Liver (tissue), 9 donors: Measurements from ENCODE around the gene PLCB3. TPM values are rescaled to one million over a fixed set of nuclear protein-coding genes. Genes with fewer than 3 reads are reported as not detected.

Experiments
- DNase-seq: peaks from one replicate; pipeline ENCODE4 v3.0.0-alpha.2; 2017; ENCODE audit warnings: low spot score
- H3K27ac ChIP-seq, 2 donors: one replicate each; pipeline ENCODE4 v1.7.0; 2013; ENCODE audit warnings: inconsistent platforms in 2 of 2, low read length in 2 of 2, control low read depth in 1 of 2, low read depth in 1 of 2, mild to moderate bottlenecking in 1 of 2
- H3K27me3 ChIP-seq, 4 donors: one replicate each; pipeline versions ENCODE4 v1.6.1 to v1.7.0; 2013; ENCODE audit warnings: low read length in 3 of 4, inconsistent platforms in 1 of 4, mild to moderate bottlenecking in 1 of 4, moderate library complexity in 1 of 4; ENCODE audit not compliant: control insufficient read depth in 4 of 4, insufficient read depth in 4 of 4
- H3K36me3 ChIP-seq, 4 donors: one replicate each; pipeline versions ENCODE4 v1.6.1 to v1.7.0; 2013; ENCODE audit warnings: low read length in 3 of 4, mild to moderate bottlenecking in 3 of 4, low read depth in 1 of 4, moderate library complexity in 1 of 4; ENCODE audit not compliant: control insufficient read depth in 4 of 4, insufficient read depth in 3 of 4
- H3K4me1 ChIP-seq, 4 donors: one replicate each; pipeline versions ENCODE4 v1.6.1 to v1.7.0; 2013; ENCODE audit warnings: low read length in 3 of 4, mild to moderate bottlenecking in 3 of 4, moderate library complexity in 1 of 4; ENCODE audit not compliant: control insufficient read depth in 4 of 4, insufficient read depth in 4 of 4
- H3K4me3 ChIP-seq, 3 donors: one replicate each; pipeline versions ENCODE4 v1.6.1 to v1.7.0; 2013; ENCODE audit warnings: low read length in 3 of 3, control low read depth in 1 of 3, low read depth in 1 of 3, mild to moderate bottlenecking in 1 of 3
- H3K9ac ChIP-seq, 2 donors: one replicate each; pipeline ENCODE4 v1.7.0; 2013; ENCODE audit warnings: low read length in 2 of 2, mild to moderate bottlenecking in 2 of 2, moderate library complexity in 2 of 2, control low read depth in 1 of 2, low read depth in 1 of 2
- H3K9me3 ChIP-seq, 4 donors: one replicate each; pipeline versions ENCODE4 v1.6.1 to v1.7.0; 2013; ENCODE audit warnings: low read length in 3 of 4; ENCODE audit not compliant: control insufficient read depth in 4 of 4
- EGR1 ChIP-seq, 2 donors: IDR thresholded peaks; 2 replicates each; pipeline ENCODE4 v1.6.1; 2016 to 2018; ENCODE audit warnings: antibody characterized with exemption in 2 of 2, low read depth in 2 of 2
- FOXA1 ChIP-seq: IDR thresholded peaks from 2 replicates; pipeline ENCODE4 v1.6.1; 2016; ENCODE audit warnings: antibody characterized with exemption
- FOXA2 ChIP-seq: IDR thresholded peaks from 2 replicates; pipeline ENCODE4 v1.6.1; 2016; ENCODE audit warnings: antibody characterized with exemption
- GABPA ChIP-seq, 2 donors: IDR thresholded peaks in 1 of 2; conservative IDR thresholded peaks in 1 of 2; 2 replicates each; pipeline ENCODE4 v1.6.1; 2016; ENCODE audit warnings: antibody characterized with exemption in 2 of 2, mild to moderate bottlenecking in 1 of 2, moderate library complexity in 1 of 2
- HNF4A ChIP-seq, 2 donors: conservative IDR thresholded peaks; 2 replicates each; pipeline ENCODE4 v1.6.1; 2016; ENCODE audit warnings: antibody characterized with exemption in 2 of 2, mild to moderate bottlenecking in 2 of 2
- HNF4G ChIP-seq: IDR thresholded peaks from 2 replicates; pipeline ENCODE4 v1.6.1; 2016; ENCODE audit warnings: antibody characterized with exemption
- JUND ChIP-seq, 2 donors: IDR thresholded peaks; 2 replicates each; pipeline ENCODE4 v1.6.1; 2016; ENCODE audit warnings: antibody characterized with exemption in 2 of 2
- NR2F2 ChIP-seq: IDR thresholded peaks from 2 replicates; pipeline ENCODE4 v1.6.1; 2016; ENCODE audit warnings: antibody characterized with exemption
- RAD21 ChIP-seq, 2 donors: IDR thresholded peaks; 2 replicates each; pipeline ENCODE4 v1.6.1; 2016; ENCODE audit warnings: antibody characterized with exemption in 2 of 2, mild to moderate bottlenecking in 2 of 2
- RXRA ChIP-seq, 2 donors: IDR thresholded peaks; 2 replicates each; pipeline ENCODE4 v1.6.1; 2017 to 2018; ENCODE audit warnings: antibody characterized with exemption in 2 of 2, mild to moderate bottlenecking in 1 of 2
- SP1 ChIP-seq: IDR thresholded peaks from 2 replicates; pipeline ENCODE4 v1.6.1; 2018; ENCODE audit warnings: antibody characterized with exemption, mild to moderate bottlenecking
- TAF1 ChIP-seq: conservative IDR thresholded peaks from 2 replicates; pipeline ENCODE4 v1.6.1; 2016; ENCODE audit warnings: antibody characterized with exemption, mild to moderate bottlenecking
- YY1 ChIP-seq: IDR thresholded peaks from 2 replicates; pipeline ENCODE4 v1.6.1; 2016; ENCODE audit warnings: antibody characterized with exemption, mild to moderate bottlenecking
- WGBS: extraction: QIAGEN DNeasy Blood & Tissue Kit; methylation state at CpG from one replicate; pipeline ENCODE4 v1.1.7; 2013; 5-methylcytosine and 5-hydroxymethylcytosine counted together
- polyA plus RNA-seq, 2 donors: library from polyadenylated mRNA; stranded (reverse) in 1 of 2; unstranded in 1 of 2; fragments of 200-250 nt in 1 of 2; fragments of >200 nt in 1 of 2; fragmentation: Nextera tagmentation in 1 of 2; extraction: Ambion mirVana in 1 of 2; gene quantifications; one replicate each; pipeline versions ENCODE4 v1.2.1 to v1.2.3, GENCODE V29; 2013 to 2015
- total RNA-seq, 2 donors: library from RNA; depleted of rRNA; stranded (reverse); fragments of >200 nt; gene quantifications; one replicate each; pipeline ENCODE4 v1.2.3, GENCODE V29; 2014
- TF ChIP-seq, protein P1 (sequence below): fragments of 150-350 bp; IDR thresholded peaks from 2 replicates; pipeline ENCODE4 v1.5.1; 2017; ENCODE audit warnings: improper control_type of control experiment, low read depth, low read length; ENCODE audit not compliant: missing input control
- TF ChIP-seq, protein P2 (sequence below): IDR thresholded peaks from 2 replicates; pipeline ENCODE4 v1.6.1; 2016; ENCODE audit warnings: antibody characterized with exemption, mild to moderate bottlenecking
- TF ChIP-seq, protein P3 (sequence below): IDR thresholded peaks from 2 replicates; pipeline ENCODE4 v1.6.1; 2016; ENCODE audit warnings: antibody characterized with exemption
- TF ChIP-seq, protein P4 (sequence below): IDR thresholded peaks from 2 replicates; pipeline ENCODE4 v1.6.1; 2016; ENCODE audit warnings: antibody characterized with exemption
- TF ChIP-seq, protein P5 (sequence below): IDR thresholded peaks from 2 replicates; pipeline ENCODE4 v1.6.1; 2016; ENCODE audit warnings: antibody characterized with exemption
- donor health status: healthy.
- donor health status: healthy.
- donor health status: healthy.
- donor health status: healthy.
- donor health status: healthy.

The PLCB3 gene
- total and polyA plus RNA-seq, 4 donors, result 0.79 to 8.5 (median 5.4) TPM

DNA sequence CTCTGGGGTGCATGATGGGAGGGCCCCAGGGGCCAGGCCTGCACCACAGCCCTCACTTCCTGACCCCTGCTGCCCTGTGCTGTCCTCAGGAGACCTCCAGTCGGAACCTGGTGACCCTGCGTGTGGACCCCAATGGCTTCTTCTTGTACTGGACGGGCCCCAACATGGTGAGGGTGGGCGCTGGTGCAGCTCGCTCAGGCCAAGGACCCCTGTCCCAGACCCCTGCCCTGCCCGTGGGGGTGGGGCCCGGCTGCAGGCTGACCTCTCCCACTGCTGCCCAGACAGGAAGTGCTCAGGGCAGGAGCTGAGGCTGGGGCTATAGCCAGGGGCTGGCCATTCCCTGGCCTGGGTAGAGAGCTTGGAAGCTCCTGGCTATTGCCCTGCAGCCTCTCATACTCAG lies 3.0 kb downstream of the PLCB3 start:
- DNase-seq, result no peak
- H3K4me3 ChIP-seq, result no peak overlapping the region
- no peak overlapping the region for H3K27ac ChIP-seq
- H3K27me3 ChIP-seq, result no peaks in the 10 kb centered on the region
- TF ChIP-seq, protein P1, sequence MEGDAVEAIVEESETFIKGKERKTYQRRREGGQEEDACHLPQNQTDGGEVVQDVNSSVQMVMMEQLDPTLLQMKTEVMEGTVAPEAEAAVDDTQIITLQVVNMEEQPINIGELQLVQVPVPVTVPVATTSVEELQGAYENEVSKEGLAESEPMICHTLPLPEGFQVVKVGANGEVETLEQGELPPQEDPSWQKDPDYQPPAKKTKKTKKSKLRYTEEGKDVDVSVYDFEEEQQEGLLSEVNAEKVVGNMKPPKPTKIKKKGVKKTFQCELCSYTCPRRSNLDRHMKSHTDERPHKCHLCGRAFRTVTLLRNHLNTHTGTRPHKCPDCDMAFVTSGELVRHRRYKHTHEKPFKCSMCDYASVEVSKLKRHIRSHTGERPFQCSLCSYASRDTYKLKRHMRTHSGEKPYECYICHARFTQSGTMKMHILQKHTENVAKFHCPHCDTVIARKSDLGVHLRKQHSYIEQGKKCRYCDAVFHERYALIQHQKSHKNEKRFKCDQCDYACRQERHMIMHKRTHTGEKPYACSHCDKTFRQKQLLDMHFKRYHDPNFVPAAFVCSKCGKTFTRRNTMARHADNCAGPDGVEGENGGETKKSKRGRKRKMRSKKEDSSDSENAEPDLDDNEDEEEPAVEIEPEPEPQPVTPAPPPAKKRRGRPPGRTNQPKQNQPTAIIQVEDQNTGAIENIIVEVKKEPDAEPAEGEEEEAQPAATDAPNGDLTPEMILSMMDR, result no peak
- TF ChIP-seq EGR1 (IDR thresholded peaks at IDR 0.05; ENCODE audit: low read depth in 2 of 2), result no peak
- no peak for TF ChIP-seq JUND (IDR thresholded peaks at IDR 0.05)
- TF ChIP-seq, protein P2, sequence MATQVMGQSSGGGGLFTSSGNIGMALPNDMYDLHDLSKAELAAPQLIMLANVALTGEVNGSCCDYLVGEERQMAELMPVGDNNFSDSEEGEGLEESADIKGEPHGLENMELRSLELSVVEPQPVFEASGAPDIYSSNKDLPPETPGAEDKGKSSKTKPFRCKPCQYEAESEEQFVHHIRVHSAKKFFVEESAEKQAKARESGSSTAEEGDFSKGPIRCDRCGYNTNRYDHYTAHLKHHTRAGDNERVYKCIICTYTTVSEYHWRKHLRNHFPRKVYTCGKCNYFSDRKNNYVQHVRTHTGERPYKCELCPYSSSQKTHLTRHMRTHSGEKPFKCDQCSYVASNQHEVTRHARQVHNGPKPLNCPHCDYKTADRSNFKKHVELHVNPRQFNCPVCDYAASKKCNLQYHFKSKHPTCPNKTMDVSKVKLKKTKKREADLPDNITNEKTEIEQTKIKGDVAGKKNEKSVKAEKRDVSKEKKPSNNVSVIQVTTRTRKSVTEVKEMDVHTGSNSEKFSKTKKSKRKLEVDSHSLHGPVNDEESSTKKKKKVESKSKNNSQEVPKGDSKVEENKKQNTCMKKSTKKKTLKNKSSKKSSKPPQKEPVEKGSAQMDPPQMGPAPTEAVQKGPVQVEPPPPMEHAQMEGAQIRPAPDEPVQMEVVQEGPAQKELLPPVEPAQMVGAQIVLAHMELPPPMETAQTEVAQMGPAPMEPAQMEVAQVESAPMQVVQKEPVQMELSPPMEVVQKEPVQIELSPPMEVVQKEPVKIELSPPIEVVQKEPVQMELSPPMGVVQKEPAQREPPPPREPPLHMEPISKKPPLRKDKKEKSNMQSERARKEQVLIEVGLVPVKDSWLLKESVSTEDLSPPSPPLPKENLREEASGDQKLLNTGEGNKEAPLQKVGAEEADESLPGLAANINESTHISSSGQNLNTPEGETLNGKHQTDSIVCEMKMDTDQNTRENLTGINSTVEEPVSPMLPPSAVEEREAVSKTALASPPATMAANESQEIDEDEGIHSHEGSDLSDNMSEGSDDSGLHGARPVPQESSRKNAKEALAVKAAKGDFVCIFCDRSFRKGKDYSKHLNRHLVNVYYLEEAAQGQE, result no peak
- TF ChIP-seq RAD21 (IDR thresholded peaks at IDR 0.05), result no peak
- TF ChIP-seq NR2F2, result no peak
- no peak for TF ChIP-seq RXRA (IDR thresholded peaks at IDR 0.05)
- no peak for TF ChIP-seq HNF4A (conservative IDR thresholded peaks at IDR 0.05)
- TF ChIP-seq YY1, result no peak
- no peaks in the 10 kb centered on the region for H3K9me3 ChIP-seq
- peaks cover 2 to 28% (median 23%) of the 10 kb centered on the region in 4 donors for H3K4me1 ChIP-seq
- H3K36me3 ChIP-seq, result peaks cover 0 to 12% (median 3%) of the 10 kb centered on the region in 4 donors
- 87% methylated on average over 7 of the region's 7 CpGs for WGBS
- H3K9ac ChIP-seq, result no peak overlapping the region

DNA sequence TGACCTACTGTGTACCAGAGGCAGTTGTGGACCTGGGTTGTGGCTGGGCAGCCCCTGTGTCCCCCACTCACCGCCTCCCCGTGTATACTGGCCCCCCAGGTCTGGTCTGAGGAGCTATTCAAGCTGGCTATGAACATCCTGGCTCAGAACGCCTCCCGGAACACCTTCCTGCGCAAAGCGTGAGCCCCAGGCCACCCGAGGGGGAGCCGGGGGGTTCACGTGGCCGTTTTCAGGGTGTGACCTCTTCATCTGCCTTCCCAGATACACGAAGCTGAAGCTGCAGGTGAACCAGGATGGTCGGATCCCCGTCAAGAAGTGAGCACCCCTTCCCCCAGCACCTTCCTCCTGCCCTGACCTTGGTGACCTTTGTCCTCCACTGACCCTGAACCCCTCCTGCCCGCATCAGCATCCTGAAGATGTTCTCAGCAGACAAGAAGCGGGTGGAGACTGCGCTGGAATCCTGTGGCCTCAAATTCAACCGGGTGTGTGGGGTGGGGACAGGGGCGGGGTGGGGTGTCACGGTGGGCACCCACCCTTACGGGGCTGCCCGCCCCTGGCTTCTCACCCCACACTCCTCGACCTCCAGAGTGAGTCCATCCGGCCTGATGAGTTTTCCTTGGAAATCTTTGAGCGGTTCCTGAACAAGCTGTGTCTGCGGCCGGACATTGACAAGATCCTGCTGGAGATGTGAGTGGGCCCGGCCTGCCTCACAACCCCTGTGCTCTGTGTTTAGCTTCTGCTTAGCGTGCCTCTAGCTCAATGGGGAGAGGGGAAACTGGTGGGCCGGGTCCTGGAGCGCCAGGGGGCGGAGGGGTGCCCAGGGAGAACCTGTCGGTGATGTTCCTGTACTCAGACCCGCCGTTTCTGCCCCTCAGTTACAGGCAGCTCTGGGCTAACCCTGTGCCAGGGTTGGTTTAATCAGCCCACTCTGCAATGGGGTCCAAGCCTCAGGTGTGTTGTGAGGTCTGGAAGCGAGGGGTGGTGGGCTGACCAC lies 4.1 kb downstream of the PLCB3 start:
- Histone ChIP-seq H3K36me3 (peaks cover 0 to 12% (median 3%) of the 10 kb centered on the region in 4 donors), H3K27ac (no peak overlapping the region), H3K9ac (no peak overlapping the region), H3K4me3 (no peak overlapping the region), H3K4me1 (peaks cover under 1 to 17% (median 14%) of the 10 kb centered on the region in 4 donors), H3K9me3 (no peaks in the 10 kb centered on the region), H3K27me3 (no peaks in the 10 kb centered on the region)
- DNase-seq, result no peak
- WGBS, result 92% methylated on average over 35 of the region's 35 CpGs
- TF ChIP-seq HNF4G, result no peak
- TF ChIP-seq TAF1, result no peak
- no peak for TF ChIP-seq EGR1 (IDR thresholded peaks at IDR 0.05; ENCODE audit: low read depth in 2 of 2)
- TF ChIP-seq FOXA2, result no peak
- no peak for TF ChIP-seq HNF4A (conservative IDR thresholded peaks at IDR 0.05)
- TF ChIP-seq, protein P3, sequence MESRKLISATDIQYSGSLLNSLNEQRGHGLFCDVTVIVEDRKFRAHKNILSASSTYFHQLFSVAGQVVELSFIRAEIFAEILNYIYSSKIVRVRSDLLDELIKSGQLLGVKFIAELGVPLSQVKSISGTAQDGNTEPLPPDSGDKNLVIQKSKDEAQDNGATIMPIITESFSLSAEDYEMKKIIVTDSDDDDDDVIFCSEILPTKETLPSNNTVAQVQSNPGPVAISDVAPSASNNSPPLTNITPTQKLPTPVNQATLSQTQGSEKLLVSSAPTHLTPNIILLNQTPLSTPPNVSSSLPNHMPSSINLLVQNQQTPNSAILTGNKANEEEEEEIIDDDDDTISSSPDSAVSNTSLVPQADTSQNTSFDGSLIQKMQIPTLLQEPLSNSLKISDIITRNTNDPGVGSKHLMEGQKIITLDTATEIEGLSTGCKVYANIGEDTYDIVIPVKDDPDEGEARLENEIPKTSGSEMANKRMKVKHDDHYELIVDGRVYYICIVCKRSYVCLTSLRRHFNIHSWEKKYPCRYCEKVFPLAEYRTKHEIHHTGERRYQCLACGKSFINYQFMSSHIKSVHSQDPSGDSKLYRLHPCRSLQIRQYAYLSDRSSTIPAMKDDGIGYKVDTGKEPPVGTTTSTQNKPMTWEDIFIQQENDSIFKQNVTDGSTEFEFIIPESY, result no peak
- TF ChIP-seq, protein P2, result no peak
- no peak for TF ChIP-seq SP1
- TF ChIP-seq, protein P4, sequence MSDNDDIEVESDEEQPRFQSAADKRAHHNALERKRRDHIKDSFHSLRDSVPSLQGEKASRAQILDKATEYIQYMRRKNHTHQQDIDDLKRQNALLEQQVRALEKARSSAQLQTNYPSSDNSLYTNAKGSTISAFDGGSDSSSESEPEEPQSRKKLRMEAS, result no peak
- no peak for TF ChIP-seq YY1
- TF ChIP-seq GABPA (IDR thresholded peaks at IDR 0.05 in 1 of 2, conservative IDR thresholded peaks at IDR 0.05 in 1 of 2), result no peak
- TF ChIP-seq, protein P5, sequence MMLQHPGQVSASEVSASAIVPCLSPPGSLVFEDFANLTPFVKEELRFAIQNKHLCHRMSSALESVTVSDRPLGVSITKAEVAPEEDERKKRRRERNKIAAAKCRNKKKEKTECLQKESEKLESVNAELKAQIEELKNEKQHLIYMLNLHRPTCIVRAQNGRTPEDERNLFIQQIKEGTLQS, result no peak
- TF ChIP-seq RXRA (IDR thresholded peaks at IDR 0.05), result no peak
- no peak for TF ChIP-seq FOXA1
